IPS-18c (cell line): Measurements from ENCODE around the gene FAM193B.
"Not testable (repeated sequence)": the region's sequence is repeated elsewhere in the genome, so short reads cannot be mapped to it uniquely, and the experiment has no call there.

Source experiments
- H3K4me3 ChIP-seq: 2 replicates; pipeline ENCODE4 v1.7.0; 2013; ENCODE audit warnings: low read depth, mild to moderate bottlenecking, low read length, moderate library complexity; ENCODE audit not compliant: insufficient read depth
- H3K9me3 ChIP-seq: one replicate; pipeline ENCODE4 v1.6.1; 2013; ENCODE audit warnings: mild to moderate bottlenecking, low read length, moderate library complexity; ENCODE audit not compliant: control insufficient read depth, insufficient read depth

FAM193B gene

GRCh38 chr5:177592010-177592834 lies 37.9 kb upstream of the FAM193B start, which contains the start of gene TMED9:
TMED9 (plus strand) TSS chr5:177592203; CDS start chr5:177592215, 12 bp downstream.
- peak within 1 kb of the TSS; percentile 94 for H3K4me3 ChIP-seq
- H3K9me3 ChIP-seq: no peaks in the 10 kb centered on the region

- peak overlapping the region; percentile 94; the same call in 1 of the 2 replicates for H3K4me3 ChIP-seq
- no peaks in the 10 kb centered on the region for H3K9me3 ChIP-seq
Observed at GRCh38 chr5:177591690-177592009, 37.3 kb upstream of the FAM193B start.

- H3K9me3 ChIP-seq: no peaks in the 10 kb centered on the region
- no peak overlapping the region for H3K4me3 ChIP-seq
Observed at GRCh38 chr5:177590406-177590805, 36.0 kb upstream of the FAM193B start.

DNA sequence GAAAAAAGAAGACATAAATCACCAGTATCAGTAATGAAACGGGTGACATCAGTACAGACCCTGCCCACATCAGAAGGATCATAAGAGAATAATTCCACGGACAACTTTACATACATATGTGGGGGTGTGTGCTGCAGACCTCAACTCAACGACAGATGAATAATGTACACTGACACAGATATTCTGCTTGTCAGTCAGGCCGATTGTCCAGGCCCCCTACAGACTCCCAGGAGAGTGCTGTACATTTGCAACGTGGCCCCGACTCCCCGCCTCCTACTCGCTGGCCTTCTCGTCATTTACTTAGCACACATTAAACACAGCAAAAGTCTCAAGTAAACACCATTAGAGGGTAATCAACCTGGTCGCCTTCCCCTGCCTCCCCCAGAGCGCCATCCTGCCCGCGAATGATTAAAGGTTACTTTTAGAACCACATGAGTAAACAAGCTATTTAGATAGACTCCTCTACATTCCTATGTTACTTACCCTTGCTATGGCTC lies 34.1 kb upstream of the FAM193B start:
- no peaks in the 10 kb centered on the region for H3K9me3 ChIP-seq
- no peak overlapping the region for H3K4me3 ChIP-seq

- Histone ChIP-seq H3K9me3 (peaks cover 2% of the 10 kb centered on the region), H3K4me3 (no peak overlapping the region)
Observed at GRCh38 chr5:177578316-177578715, 24.0 kb upstream of the FAM193B start.

- Histone ChIP-seq H3K9me3 (peaks cover 2% of the 10 kb centered on the region), H3K4me3 (no peak overlapping the region)
Observed at GRCh38 chr5:177576169-177576568, 21.8 kb upstream of the FAM193B start.

GRCh38 chr5:177575488-177575887 lies 21.1 kb upstream of the FAM193B start:
- peaks cover 2% of the 10 kb centered on the region for H3K9me3 ChIP-seq

DNA sequence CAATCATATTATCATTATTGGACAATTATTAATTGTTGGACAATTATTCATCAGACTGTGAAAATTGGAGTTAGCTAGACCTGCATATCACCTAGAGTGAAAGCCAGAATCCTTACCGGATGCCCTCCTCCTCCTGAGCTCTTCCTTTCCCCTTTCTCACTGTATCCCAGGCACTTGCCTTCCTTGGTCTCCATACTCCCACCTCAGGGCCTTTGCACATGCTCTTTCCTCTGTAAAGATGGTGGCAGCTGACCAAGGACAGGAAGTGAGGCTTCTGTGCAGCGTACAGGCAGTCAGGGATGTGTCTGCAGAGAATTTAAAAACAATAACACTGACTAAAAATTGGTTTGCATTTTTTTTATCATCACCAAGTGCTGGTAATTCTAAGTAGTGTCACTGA lies 15.5 kb upstream of the FAM193B start:
- no peaks in the 10 kb centered on the region for H3K9me3 ChIP-seq
- no peak overlapping the region for H3K4me3 ChIP-seq

More at GRCh38 chr5:177575488-177575887, 21.1 kb upstream of the FAM193B start:
- no peak overlapping the region for H3K4me3 ChIP-seq

GRCh38 chr5:177568326-177568725 lies 14.0 kb upstream of the FAM193B start:
- H3K9me3 ChIP-seq: no peaks in the 10 kb centered on the region
- H3K4me3 ChIP-seq: no peak overlapping the region

GRCh38 chr5:177565046-177565445 lies 10.7 kb upstream of the FAM193B start:
- Histone ChIP-seq H3K9me3 (peaks cover 8% of the 10 kb centered on the region), H3K4me3 (no peak overlapping the region)

- H3K9me3 ChIP-seq, H3K4me3 ChIP-seq: not testable (repeated sequence)
Observed at GRCh38 chr5:177559446-177559941, 5.1 kb upstream of the FAM193B start.

GRCh38 chr5:177557796-177558195 lies 3.4 kb upstream of the FAM193B start:
- no peak overlapping the region for H3K4me3 ChIP-seq
- peaks cover 8% of the 10 kb centered on the region for H3K9me3 ChIP-seq

DNA sequence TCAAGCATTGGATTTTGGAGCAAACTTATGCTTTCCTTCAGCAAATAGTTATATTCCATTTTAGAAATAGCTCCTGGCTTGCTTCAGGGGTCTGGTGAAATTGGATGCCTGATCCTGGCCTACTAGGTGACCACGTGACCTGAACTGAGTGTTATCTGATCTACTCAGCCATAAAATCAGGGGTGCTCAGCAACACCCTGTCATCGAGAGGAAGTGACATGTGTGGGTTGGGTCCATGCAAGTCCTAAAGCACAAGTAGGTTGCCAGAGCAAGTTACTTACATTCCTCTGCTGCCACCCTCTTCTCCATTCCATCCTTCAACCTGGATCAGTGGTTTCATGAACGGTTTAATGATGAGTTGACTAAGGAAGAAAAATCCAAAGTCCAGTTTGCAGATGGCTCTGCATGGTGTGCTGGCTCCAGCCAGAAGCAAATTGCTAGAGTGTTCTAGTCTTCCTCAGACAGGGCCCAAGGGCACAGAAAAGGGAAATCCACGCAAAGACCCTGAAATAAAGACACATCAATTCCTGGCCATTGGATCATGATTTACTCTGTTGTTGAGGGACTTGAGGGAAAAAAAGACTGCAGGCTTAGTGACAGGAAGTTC lies 2.8 kb upstream of the FAM193B start:
- H3K4me3 ChIP-seq: no peak overlapping the region

DNA sequence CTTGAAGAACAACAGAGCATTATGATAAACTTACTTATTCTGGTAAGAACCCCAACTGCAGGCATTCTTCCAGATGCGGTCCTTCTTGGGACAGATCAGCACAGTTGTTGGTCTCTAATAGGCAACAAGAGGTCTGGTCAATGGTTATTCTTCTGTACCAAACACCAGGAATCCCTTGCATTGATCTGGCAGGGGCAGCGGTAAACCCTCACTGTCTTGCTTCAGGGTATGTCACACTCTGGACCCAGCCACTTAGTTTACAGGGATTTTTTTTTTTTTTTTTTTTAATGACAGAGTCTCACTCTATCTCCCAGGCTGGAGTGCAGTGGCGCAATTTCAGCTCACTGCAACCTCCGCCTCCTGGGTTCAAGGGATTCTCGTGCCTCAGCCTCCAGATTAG lies 1.3 kb upstream of the FAM193B start:
- Histone ChIP-seq H3K4me3 (no peak overlapping the region), H3K9me3 (no peaks in the 10 kb centered on the region)

More for the DNA sequence above, 2.8 kb upstream of the FAM193B start:
- peaks cover 3% of the 10 kb centered on the region for H3K9me3 ChIP-seq

DNA sequence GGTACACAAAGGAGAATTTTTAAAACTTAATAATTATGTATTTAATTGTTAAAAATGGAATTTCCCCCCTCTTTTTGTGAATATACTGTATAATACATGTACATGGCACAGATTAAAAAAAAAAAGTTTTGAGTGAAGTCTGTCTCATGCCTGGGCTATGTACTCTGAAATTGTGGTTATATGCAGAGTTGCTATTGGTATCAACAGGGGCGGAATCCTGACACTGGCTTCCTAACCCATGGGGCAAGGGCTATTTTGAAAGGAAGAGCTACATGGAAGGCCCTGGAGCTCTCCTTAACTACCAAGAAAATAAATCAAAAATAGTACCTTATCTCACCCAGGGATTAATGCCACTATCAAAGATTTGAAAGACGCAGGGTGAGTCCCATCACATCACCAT lies 865 bp upstream of the FAM193B start:
- Histone ChIP-seq H3K9me3 (no peaks in the 10 kb centered on the region), H3K4me3 (no peak overlapping the region)

GRCh38 chr5:177553671-177554429 lies 513 bp downstream of the FAM193B start:
- Histone ChIP-seq H3K9me3 (no peaks in the 10 kb centered on the region), H3K4me3 (peak overlapping the region; percentile 92)

DNA sequence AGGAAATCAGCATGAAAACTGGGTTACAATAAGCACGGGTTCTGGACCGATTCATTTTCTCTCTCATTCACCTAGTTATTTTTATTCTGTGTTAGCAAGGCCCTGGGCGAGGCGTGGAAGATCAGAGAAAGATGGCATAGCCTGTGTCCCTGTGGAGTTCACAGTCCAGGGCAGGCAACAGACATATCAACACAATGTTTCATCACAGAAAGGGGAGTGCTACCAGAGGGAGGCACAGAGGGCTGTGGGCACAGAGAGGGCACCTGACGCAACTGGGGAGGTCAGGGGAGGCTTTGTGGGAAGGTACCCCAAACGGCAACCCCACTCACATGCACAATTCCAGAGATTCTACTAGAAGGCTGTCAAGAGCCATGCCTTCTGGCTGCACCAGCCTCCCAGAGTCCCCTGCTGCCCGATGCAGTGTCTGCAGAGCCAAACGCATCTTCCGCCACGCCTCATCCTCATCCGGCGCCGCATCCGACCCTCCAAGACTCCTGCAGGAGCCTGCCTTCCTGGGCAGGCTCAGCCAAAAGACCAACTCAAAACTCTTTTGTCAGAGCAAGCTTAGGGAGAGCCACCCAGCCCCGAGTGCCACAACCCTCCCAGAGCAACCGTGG lies 1.4 kb downstream of the FAM193B start:
- peak overlapping the region; percentile 92 for H3K4me3 ChIP-seq
- no peaks in the 10 kb centered on the region for H3K9me3 ChIP-seq
